ENCODE data around the gene TTF2.
"Not testable (repeated sequence)": the region's sequence is repeated elsewhere in the genome, so short reads cannot be mapped to it uniquely, and the experiment has no call there.

TTF2 gene

DNA sequence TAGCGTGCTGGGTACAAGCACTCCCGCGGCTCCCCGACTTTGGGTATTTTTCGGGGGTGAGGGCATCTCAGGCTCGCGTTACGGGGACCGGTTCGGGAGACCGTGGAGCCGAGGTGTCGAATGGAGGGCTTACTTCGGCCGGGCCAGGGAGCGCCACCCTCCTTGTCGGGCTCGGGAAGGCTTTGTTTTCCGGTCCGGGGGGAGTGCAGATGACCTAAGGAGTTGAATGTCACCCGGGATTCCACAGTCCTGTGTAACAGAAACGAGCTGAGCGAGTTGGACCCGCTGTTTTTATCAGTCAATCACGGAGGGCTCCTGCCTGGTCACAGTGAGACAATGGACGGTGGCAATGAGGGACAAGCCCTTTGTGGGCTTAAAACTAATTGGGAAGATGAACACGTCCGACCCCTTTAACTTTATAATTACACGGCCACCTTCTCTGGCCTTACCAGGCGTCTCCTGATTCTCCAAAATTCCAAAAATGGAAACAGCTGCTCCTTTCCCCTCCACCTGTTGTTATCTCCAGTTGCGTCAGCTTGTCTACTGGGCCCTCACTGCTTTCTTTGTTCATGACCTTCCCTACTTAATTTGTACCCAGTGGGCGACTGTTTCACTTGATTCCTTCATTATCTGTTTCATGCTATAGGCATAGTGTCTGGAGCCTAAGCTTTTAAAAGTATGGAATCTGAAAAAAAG lies 62.4 kb downstream of the TTF2 start:
- no peak for DNase-seq

GRCh38 chr1:117123274-117123673 lies 63.1 kb downstream of the TTF2 start:
- no peak for DNase-seq

GRCh38 chr1:117124661-117125060 lies 64.5 kb downstream of the TTF2 start:
- DNase-seq, result no peak

- no peak for DNase-seq
These were observed 67.7 kb downstream of the TTF2 start for GRCh38 chr1:117127795-117128194.

GRCh38 chr1:117128323-117129079 lies 68.4 kb downstream of the TTF2 start:
- DNase-seq, result peak; percentile 68

- DNase-seq, result no peak
These were observed 70.4 kb downstream of the TTF2 start for GRCh38 chr1:117130526-117130925.

DNA sequence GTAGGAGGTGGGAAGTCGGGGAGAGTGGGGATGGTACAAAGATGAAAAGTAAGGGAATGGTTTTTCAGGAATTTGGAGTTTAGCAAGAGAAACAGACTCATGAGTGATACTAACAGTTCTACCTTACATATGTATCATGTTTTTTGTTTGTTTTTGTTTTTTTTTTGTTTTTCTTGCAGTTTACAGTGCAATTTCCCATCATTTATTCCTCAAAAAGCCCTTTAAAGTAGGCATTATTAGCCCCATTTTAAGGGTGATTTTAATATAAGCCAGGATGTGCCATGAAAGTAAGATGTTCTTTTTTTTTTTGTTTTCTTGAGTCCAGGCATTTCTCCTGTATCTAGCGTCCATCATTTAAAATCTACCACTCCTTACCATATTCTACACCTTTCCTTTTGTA lies 75.2 kb downstream of the TTF2 start:
- no peak for DNase-seq

DNA sequence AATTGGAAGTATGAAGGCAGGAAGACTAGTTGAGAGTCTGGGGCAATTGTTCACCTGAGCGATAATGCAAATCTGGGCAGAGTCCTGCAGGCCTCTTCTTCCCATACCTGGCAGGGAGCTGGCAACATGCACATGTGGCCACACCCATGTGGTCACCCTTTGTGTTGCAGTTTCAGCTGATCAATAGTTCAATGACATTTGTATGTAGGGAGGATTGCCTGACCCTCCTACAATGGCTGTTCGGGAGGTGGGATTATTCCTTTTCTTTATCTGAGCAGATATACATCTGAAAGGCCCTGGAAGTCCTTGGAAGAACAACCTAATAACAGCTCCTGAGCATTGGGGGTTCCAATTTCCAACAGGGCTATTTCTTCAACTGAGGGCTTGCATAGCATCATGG lies 76.6 kb downstream of the TTF2 start:
- no peak for DNase-seq

- DNase-seq, result no peak
These were observed 77.2 kb downstream of the TTF2 start for GRCh38 chr1:117137281-117137855.

GRCh38 chr1:117138106-117138505 lies 78.0 kb downstream of the TTF2 start:
- no peak for DNase-seq

DNA sequence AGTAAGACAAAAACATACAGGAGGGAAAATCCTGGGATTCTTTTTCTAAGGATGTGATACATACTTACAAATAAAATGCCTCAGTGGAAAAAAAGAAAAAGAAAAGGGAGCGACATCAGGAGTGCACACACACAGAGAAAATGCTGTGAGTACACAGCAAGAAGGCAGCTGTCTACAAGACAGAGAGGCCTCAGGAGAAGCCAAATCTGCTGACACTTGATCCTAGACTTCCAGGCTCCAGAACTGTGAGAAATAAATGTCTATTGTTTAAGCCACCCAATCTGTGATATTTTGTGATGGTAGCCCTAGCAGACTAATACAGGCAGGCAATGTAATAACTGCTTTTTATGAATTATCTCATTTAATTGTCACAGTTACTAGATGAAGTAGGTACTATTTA lies 78.4 kb downstream of the TTF2 start:
- no peak for DNase-seq

DNA sequence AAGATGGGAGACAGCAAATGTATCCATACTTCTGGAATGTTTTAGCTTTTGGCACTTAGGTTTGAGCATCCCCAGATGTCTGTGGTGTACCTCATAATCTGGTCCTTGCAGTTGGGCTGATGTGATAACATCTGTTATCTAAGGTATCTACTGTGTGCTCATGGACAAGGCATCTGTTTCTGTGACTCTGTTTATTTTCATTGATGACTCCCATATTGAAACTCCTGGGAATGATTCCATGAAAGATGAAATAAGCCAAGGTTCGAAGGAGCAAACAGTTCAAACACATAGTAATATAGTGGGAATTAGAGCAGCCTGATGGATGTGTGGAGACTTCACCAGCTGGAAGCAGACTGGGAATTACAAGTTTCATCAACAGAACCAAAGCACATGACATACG lies 82.1 kb downstream of the TTF2 start:
- DNase-seq, result no peak

DNA sequence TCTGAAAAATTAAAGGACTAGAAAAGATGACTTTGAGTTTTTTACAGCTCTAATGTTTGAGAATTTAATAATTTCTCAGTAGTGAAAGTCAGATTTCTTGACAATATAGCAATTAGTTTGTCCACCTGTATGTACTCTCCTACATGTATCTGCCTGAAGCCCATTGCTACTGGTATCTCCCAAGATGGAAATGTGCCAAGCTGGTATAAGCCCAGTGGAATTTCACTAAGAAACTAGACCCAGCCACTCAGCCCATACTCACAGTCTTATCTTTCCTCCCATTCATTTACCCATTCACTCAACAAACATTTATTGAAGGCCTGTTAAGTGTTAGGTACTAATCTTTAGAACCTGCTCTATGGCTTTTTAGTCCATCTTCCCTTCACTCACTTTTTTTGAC lies 83.0 kb downstream of the TTF2 start:
- no peak for DNase-seq

GRCh38 chr1:117143871-117144270 lies 83.7 kb downstream of the TTF2 start:
- DNase-seq, result no peak

- DNase-seq, result no peak
These were observed 85.9 kb downstream of the TTF2 start for GRCh38 chr1:117146072-117146471.

DNA sequence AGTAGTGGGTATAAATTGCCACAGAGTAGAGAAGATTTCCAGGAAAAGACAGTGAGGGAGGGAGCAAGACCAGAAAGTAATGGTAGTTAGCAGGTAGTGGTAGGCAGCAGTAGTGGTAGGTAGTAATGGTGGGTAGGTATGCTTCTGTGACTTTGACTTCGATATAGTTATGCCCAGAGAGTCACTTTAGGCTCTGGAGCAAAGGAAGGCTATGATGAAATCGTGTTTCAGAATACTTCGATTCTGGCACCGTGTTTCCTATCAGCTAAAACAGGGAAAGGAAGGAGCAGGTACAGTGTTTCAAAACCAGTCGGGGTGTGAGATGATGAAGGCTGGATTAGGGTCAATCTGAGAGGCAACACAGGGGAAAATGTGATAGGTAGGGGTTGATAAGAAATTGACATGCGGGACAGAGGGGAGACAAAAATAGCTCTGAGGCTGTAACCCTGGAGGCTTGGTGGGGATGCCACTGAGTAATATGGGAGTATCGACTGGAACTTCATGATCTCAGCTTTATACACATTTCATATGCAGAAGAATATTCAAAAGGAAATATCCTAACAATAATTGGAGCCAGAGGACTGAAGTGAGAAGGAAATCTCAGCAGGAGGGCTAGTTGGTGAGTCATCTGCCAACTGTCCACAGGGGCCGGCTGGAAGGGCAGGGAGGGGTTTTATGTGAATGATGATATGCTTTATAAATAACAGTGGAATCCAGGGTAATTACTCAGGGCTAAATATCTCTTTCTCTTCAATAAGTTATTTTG lies 86.6 kb downstream of the TTF2 start:
- no peak for DNase-seq

DNA sequence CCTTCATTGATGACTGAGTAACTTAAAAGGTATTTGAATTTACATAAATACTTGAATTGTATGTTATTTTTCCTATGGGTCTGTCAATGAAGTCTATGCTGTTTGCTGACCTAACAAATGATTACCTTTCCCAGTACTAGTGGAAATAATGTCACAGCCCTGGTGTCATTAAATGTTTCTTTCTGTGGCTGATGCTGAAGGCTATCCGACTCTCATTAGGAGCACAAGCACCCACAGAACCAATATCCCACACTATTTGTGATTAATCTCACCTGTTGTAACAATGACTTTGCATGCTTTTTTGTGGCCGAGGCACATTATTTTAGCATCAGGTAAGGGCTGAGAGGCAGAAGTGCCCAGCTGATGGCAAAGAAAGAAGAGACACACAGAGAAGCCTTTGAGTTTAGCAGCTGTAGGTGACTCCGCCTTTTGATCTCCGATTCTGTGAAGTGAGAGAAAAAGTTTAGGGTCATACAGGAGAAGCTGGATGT lies 87.3 kb downstream of the TTF2 start:
- no peak for DNase-seq

DNA sequence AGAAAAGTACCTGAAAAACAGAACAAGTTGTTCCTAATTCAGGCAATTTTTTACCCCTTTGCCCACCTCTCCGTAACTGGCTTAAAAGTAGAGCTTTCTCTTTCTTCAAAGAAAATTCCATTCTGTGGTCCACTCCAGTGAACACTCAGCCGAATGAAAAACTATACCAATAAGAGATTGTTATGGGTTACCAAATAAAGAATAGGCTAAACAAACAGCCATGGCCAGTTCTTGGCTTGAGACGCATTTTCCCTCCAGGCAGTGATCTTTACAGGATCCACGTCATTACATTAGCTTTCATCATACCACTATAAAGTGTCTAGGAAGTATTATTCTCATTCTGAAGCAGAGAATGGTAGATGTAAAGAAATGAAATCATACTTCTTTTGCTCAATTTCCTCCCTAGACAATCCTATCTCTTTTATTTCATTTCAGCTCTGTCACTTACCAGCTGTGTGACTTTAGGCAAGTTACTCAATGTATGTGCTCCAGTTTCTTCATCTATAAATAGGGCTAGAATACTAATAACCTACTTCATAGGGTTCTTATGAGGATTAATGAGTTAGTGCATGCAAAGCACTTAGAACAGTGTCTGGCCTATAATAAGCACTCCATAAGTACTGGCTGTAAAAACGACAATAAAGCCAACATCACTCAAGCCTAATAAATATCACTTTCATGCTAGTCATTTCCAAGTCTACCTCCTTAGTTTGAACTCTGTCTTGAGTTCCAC lies 87.9 kb downstream of the TTF2 start:
- DNase-seq, result peak; percentile 81

DNA sequence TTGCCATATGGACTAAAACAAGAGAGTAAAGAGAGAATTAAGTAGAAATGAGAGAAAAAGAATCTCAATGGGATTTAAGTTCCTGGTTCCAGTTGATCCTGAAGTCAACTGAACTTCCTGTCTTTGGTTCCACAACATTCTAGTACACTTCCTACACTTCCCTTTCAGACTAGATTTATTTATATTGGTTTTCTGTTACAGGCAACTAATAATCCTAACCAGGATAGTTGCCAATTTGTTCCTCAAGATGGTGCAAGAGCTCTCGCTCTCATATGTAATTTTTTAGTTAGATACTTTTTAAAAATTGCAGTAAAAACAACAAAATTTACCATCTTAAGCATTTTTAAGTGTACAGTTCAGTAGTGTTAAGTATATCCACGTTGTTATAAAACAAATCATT lies 90.2 kb downstream of the TTF2 start:
- no peak for DNase-seq

- not testable (repeated sequence) for DNase-seq
These were observed 91.2 kb downstream of the TTF2 start for GRCh38 chr1:117151305-117151704.

Data from NCI-H1105 treated with DMSO at 0.1 percent for 48 hours (cell line).